ENCODE measurements around the gene INPP5J.

Gene INPP5J

DNA sequence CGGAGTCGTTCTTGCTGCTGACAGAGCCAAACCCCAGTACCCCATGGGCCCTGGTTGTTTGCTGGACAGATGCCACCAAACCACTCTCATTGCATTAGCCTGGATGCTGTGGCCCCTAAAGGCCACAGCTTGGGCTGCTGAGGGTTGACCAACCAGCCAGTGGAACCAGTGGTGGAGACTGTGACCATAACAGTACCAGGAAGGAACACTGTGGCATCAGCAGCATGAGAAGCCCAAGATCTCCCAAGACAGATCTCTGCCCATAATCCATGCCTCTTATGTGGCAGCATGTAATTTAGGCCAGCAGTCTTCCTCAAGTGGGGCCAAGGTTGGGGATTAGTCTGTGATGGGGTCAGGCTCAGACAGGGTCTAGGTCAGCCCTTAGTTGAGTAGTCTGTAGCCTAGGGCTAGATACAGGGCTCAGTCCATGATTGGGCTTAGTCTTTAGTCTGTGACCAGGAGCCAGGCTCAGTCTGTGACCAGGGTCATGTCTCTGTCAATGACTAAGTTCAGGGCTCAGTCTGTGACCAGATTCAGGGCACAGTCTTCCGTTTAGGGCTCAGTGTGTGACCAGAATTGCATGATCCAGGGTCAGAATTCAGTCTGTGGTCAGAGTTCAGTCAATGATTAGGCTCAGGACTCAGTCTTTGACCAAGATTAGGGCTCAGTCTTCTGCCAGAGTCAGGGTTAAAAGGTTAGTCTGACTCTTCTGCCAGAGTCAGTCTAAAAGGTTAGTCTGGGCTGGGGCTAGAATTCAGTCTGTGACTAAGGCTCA lies 4.5 kb upstream of the INPP5J start:
- no peaks in the 10 kb centered on the region for H3K9me3 ChIP-seq (ENCODE audit: control insufficient read depth, insufficient read depth, low read length)
- no CpG with 5 or more reads among the region's 3 CpGs for WGBS (ENCODE audit: insufficient coverage, insufficient read length)
- no peak overlapping the region for H3K4me3 ChIP-seq (ENCODE audit: low read length)
- DNase-seq (ENCODE audit: low read depth, low spot score): no peak
- H3K4me1 ChIP-seq (ENCODE audit: control insufficient read depth, insufficient read depth, low read length): no peaks in the 10 kb centered on the region; the same call in 1 of the 2 replicates
- no peak overlapping the region for H3K27ac ChIP-seq (ENCODE audit: low read length)
- H3K27me3 ChIP-seq (ENCODE audit: control insufficient read depth, insufficient read depth, low read length): no peaks in the 10 kb centered on the region
- no peaks in the 10 kb centered on the region for H3K36me3 ChIP-seq (ENCODE audit: control insufficient read depth, insufficient read depth, low read length)

DNA sequence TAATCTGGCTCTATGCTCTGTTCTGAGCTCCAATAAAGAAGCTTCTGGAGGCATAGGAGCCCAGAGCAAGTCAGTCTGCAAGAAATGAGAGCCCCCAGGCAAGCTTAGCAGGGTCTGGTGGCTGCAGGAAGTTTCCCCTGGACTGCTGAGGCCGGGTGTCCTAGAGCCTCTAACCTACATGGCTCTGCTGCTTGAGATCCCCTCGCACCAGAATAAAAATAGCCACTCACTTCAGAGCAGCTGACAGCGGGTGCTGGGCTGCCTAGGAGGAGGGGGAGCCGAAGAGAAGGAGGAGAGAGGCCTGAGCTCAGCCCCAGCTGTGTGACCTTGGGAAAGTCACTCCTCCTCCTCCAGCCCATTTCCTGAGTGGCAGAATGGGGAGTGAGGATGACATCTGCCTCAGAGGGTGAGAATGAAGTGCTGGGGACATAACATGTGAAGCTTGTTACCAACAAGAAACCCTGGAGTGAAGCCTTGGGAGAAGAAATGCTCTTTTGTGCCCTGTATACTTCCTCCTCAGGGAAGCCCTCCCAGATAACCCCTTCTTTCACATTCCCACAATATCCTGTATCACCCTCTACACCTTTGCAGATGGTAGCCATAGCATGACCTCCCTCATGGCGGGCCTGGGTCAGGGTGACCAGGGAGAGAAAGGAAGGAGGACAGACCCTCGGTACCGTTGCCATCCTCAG lies 3.6 kb upstream of the INPP5J start:
- Histone ChIP-seq H3K27me3 (ENCODE audit: control insufficient read depth, insufficient read depth, low read length) (no peaks in the 10 kb centered on the region), H3K9me3 (ENCODE audit: control insufficient read depth, insufficient read depth, low read length) (no peaks in the 10 kb centered on the region), H3K36me3 (ENCODE audit: control insufficient read depth, insufficient read depth, low read length) (no peaks in the 10 kb centered on the region), H3K4me3 (ENCODE audit: low read length) (no peak overlapping the region), H3K4me1 (ENCODE audit: control insufficient read depth, insufficient read depth, low read length) (no peaks in the 10 kb centered on the region; the same call in 1 of the 2 replicates), H3K27ac (ENCODE audit: low read length) (no peak overlapping the region)
- no CpG with 5 or more reads among the region's 7 CpGs for WGBS (ENCODE audit: insufficient coverage, insufficient read length)
- no peak for DNase-seq (ENCODE audit: low read depth, low spot score)

DNA sequence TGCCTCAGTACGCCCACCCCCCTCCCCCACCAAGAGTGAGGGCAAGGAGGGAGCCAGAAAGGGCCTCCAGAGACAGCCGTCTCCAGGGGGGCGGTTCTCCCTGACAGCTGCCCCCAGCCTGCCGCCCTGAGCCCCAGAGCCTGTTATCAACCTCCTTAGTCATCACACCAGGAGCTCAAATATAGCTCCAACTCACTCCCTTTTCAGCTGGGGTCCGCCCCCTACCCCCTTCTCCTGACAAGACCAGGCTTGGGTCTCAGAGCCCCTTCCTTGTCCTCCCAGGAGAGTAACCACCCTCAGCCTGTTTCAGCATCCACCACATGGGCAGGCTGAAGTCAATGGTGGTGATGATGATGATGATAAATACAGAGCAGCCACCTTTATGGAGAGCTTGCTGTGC lies 2.5 kb upstream of the INPP5J start:
- no peak for DNase-seq (ENCODE audit: low read depth, low spot score)
- Histone ChIP-seq H3K27me3 (ENCODE audit: control insufficient read depth, insufficient read depth, low read length) (no peaks in the 10 kb centered on the region), H3K4me1 (ENCODE audit: control insufficient read depth, insufficient read depth, low read length) (no peaks in the 10 kb centered on the region; the same call in 1 of the 2 replicates), H3K4me3 (ENCODE audit: low read length) (no peak overlapping the region), H3K9me3 (ENCODE audit: control insufficient read depth, insufficient read depth, low read length) (no peaks in the 10 kb centered on the region), H3K36me3 (ENCODE audit: control insufficient read depth, insufficient read depth, low read length) (no peaks in the 10 kb centered on the region), H3K27ac (ENCODE audit: low read length) (no peak overlapping the region)
- no CpG with 5 or more reads among the region's 5 CpGs for WGBS (ENCODE audit: insufficient coverage, insufficient read length)

DNA sequence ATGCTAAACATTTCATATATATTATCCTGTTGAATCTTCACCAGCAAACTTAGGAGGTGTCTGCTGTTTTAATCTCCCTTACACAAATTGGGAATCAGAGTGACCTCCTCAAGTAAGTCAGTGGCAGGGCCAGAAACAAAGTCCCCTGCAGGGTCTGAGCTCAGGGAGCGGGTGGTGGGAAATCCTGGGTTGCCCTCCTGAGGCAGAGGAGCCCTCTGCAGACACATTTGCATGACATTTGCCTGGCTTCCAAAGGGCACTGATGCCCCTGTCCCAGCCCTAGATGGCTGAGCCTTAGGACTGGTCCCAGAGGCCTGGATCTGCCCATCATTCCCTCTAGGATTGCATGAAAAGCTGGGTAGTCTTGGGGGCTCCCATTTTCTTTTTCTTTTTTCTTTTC lies 2.1 kb upstream of the INPP5J start:
- H3K9me3 ChIP-seq (ENCODE audit: control insufficient read depth, insufficient read depth, low read length): no peaks in the 10 kb centered on the region
- no peak overlapping the region for H3K27ac ChIP-seq (ENCODE audit: low read length)
- WGBS (ENCODE audit: insufficient coverage, insufficient read length): no CpG with 5 or more reads among the region's 1 CpG
- DNase-seq (ENCODE audit: low read depth, low spot score): no peak
- H3K4me3 ChIP-seq (ENCODE audit: low read length): no peak overlapping the region
- no peaks in the 10 kb centered on the region for H3K27me3 ChIP-seq (ENCODE audit: control insufficient read depth, insufficient read depth, low read length)
- H3K4me1 ChIP-seq (ENCODE audit: control insufficient read depth, insufficient read depth, low read length): no peaks in the 10 kb centered on the region; the same call in 1 of the 2 replicates
- no peaks in the 10 kb centered on the region for H3K36me3 ChIP-seq (ENCODE audit: control insufficient read depth, insufficient read depth, low read length)

DNA sequence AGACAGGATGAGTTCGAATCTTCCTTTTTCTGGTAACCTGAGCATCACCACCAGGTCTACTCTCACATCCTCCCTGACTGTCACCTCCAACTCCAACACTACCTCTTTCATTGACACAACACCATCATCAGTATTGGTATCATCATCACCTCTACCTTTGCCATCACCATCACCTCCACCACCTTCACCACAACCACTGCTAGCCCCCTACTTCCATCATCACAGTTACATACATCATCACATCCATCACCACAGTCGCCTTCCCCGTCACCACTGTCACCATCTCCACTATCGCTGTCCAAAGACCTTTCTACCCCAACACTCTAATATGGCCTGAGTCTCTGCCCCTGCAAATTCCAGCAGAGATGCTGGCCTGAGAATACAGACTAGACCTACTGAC lies 1.4 kb upstream of the INPP5J start:
- Histone ChIP-seq H3K36me3 (ENCODE audit: control insufficient read depth, insufficient read depth, low read length) (no peaks in the 10 kb centered on the region), H3K9me3 (ENCODE audit: control insufficient read depth, insufficient read depth, low read length) (no peaks in the 10 kb centered on the region), H3K27ac (ENCODE audit: low read length) (no peak overlapping the region), H3K4me3 (ENCODE audit: low read length) (no peak overlapping the region), H3K27me3 (ENCODE audit: control insufficient read depth, insufficient read depth, low read length) (no peaks in the 10 kb centered on the region), H3K4me1 (ENCODE audit: control insufficient read depth, insufficient read depth, low read length) (no peaks in the 10 kb centered on the region; the same call in 1 of the 2 replicates)
- no CpG with 5 or more reads among the region's 4 CpGs for WGBS (ENCODE audit: insufficient coverage, insufficient read length)
- DNase-seq (ENCODE audit: low read depth, low spot score): no peak

DNA sequence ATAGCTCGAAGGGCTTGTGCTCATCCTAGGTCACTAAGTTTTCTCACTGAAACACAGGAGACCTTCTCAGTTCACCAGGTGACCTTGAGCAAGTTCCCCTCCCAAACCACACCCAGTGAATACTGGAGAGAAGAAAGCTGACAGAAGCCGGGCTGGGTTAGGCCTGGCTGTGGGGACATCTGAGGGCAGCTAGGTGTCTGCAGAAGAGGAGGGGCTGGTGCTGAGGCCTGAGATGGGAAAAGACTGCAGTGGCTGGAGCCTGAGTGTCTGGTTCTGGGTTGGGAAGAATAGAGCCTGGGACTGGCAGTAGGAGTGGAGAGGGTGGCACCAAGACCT lies 602 bp upstream of the INPP5J start:
- Histone ChIP-seq H3K27me3 (ENCODE audit: control insufficient read depth, insufficient read depth, low read length) (no peaks in the 10 kb centered on the region), H3K4me3 (ENCODE audit: low read length) (no peak overlapping the region), H3K36me3 (ENCODE audit: control insufficient read depth, insufficient read depth, low read length) (no peaks in the 10 kb centered on the region), H3K4me1 (ENCODE audit: control insufficient read depth, insufficient read depth, low read length) (peaks cover 2% of the 10 kb centered on the region; the same call in 1 of the 2 replicates), H3K9me3 (ENCODE audit: control insufficient read depth, insufficient read depth, low read length) (no peaks in the 10 kb centered on the region), H3K27ac (ENCODE audit: low read length) (no peak overlapping the region)
- no peak for DNase-seq (ENCODE audit: low read depth, low spot score)
- WGBS (ENCODE audit: insufficient coverage, insufficient read length): no CpG with 5 or more reads among the region's 2 CpGs

DNA sequence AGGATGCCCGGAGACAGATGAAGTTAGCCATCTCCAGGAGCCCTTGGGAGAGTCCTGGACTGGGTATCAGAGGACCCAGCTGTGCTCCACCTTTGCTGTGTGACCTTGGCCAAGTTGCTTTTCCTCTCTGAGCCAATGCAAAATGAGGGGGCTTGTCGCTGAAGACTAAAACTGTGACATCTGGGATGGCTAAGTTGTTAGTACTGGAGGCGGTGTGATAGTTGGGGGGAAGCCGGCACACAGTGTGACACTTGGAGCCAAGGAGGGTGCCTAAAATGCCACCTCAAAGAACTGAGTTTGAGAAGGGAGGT lies 481 bp downstream of the INPP5J start:
- Histone ChIP-seq H3K27ac (ENCODE audit: low read length) (no peak overlapping the region), H3K4me3 (ENCODE audit: low read length) (peak overlapping the region; percentile 39; the same call in 1 of the 2 replicates)

DNA sequence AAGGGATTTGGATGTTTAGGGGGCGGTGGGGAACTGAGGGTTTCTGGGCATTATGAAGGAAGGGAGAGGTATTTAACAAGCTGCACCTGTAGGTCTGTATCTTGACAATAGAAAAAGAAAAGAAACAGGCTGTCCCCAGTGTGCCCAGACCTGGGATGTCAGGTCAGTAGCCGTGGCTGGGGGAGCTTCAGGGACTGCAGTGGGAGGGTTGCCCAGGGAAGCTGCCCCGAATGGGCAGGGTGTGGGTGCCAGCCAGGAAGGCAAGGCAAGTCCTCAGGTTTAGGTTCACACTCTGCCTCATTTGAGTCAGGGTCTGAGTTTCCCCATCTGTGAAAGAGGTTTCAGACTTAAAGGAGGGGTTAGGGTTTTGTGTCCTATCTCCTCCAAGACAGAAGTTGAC lies 1.5 kb downstream of the INPP5J start:
- Histone ChIP-seq H3K9me3 (ENCODE audit: control insufficient read depth, insufficient read depth, low read length) (no peaks in the 10 kb centered on the region), H3K27me3 (ENCODE audit: control insufficient read depth, insufficient read depth, low read length) (no peaks in the 10 kb centered on the region), H3K4me1 (ENCODE audit: control insufficient read depth, insufficient read depth, low read length) (peaks cover 3% of the 10 kb centered on the region; the same call in 1 of the 2 replicates), H3K27ac (ENCODE audit: low read length) (no peak overlapping the region), H3K4me3 (ENCODE audit: low read length) (no peak overlapping the region), H3K36me3 (ENCODE audit: control insufficient read depth, insufficient read depth, low read length) (no peaks in the 10 kb centered on the region)
- no CpG with 5 or more reads among the region's 3 CpGs for WGBS (ENCODE audit: insufficient coverage, insufficient read length)
- DNase-seq (ENCODE audit: low read depth, low spot score): no peak

More for the DNA sequence above, 481 bp downstream of the INPP5J start:
- no peaks in the 10 kb centered on the region for H3K27me3 ChIP-seq (ENCODE audit: control insufficient read depth, insufficient read depth, low read length)
- peaks cover 3% of the 10 kb centered on the region; the same call in 1 of the 2 replicates for H3K4me1 ChIP-seq (ENCODE audit: control insufficient read depth, insufficient read depth, low read length)
- H3K36me3 ChIP-seq (ENCODE audit: control insufficient read depth, insufficient read depth, low read length): no peaks in the 10 kb centered on the region
- DNase-seq (ENCODE audit: low read depth, low spot score): no peak
- no peaks in the 10 kb centered on the region for H3K9me3 ChIP-seq (ENCODE audit: control insufficient read depth, insufficient read depth, low read length)
- WGBS (ENCODE audit: insufficient coverage, insufficient read length): no CpG with 5 or more reads among the region's 4 CpGs

DNA sequence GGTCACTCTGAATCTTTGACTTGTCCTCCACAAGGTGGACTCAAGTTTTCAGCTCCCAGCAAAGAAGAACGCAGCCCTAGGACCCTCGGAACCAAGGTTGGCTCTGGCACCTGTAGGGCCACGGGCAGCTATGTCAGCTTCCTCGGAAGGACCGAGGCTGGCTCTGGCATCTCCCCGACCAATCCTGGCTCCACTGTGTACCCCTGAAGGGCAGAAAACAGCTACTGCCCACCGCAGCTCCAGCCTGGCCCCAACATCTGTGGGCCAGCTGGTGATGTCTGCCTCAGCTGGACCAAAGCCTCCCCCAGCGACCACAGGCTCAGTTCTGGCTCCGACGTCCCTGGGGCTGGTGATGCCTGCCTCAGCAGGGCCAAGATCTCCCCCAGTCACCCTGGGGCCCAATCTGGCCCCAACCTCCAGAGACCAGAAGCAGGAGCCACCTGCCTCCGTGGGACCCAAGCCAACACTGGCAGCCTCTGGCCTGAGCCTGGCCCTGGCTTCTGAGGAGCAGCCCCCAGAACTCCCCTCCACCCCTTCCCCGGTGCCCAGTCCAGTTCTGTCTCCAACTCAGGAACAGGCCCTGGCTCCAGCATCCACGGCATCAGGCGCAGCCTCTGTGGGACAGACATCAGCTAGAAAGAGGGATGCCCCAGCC lies 2.2 kb downstream of the INPP5J start:
- no peak overlapping the region for H3K4me3 ChIP-seq (ENCODE audit: low read length)
- H3K4me1 ChIP-seq (ENCODE audit: control insufficient read depth, insufficient read depth, low read length): peaks cover 3% of the 10 kb centered on the region; the same call in 1 of the 2 replicates
- H3K9me3 ChIP-seq (ENCODE audit: control insufficient read depth, insufficient read depth, low read length): no peaks in the 10 kb centered on the region
- WGBS (ENCODE audit: insufficient coverage, insufficient read length): no CpG with 5 or more reads among the region's 14 CpGs
- H3K27me3 ChIP-seq (ENCODE audit: control insufficient read depth, insufficient read depth, low read length): no peaks in the 10 kb centered on the region
- no peaks in the 10 kb centered on the region for H3K36me3 ChIP-seq (ENCODE audit: control insufficient read depth, insufficient read depth, low read length)
- H3K27ac ChIP-seq (ENCODE audit: low read length): no peak overlapping the region
- no peak for DNase-seq (ENCODE audit: low read depth, low spot score)

DNA sequence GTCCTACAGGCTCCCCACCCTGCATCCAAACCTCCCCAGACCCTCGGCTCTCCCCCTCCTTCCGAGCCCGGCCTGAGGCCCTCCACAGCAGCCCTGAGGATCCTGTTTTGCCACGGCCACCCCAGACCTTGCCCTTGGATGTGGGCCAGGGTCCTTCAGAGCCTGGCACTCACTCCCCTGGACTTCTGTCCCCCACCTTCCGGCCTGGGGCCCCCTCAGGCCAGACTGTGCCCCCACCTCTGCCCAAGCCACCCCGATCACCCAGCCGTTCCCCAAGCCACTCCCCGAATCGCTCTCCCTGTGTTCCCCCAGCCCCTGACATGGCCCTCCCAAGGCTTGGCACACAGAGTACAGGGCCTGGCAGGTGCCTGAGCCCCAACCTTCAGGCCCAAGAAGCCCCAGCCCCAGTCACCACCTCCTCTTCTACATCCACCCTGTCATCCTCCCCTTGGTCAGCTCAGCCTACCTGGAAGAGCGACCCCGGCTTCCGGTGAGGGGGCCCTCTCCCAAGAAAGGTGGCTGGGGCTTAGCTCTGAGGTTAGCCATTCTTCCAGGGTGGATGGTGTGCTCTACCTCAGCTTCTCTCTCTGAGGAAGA lies 2.9 kb downstream of the INPP5J start:
- Histone ChIP-seq H3K36me3 (ENCODE audit: control insufficient read depth, insufficient read depth, low read length) (no peaks in the 10 kb centered on the region), H3K9me3 (ENCODE audit: control insufficient read depth, insufficient read depth, low read length) (no peaks in the 10 kb centered on the region), H3K27ac (ENCODE audit: low read length) (no peak overlapping the region), H3K4me3 (ENCODE audit: low read length) (no peak overlapping the region), H3K4me1 (ENCODE audit: control insufficient read depth, insufficient read depth, low read length) (peaks cover 3% of the 10 kb centered on the region; the same call in 1 of the 2 replicates), H3K27me3 (ENCODE audit: control insufficient read depth, insufficient read depth, low read length) (no peaks in the 10 kb centered on the region)
- DNase-seq (ENCODE audit: low read depth, low spot score): no peak
- WGBS (ENCODE audit: insufficient coverage, insufficient read length): no CpG with 5 or more reads among the region's 12 CpGs
